Stimulated activated CD4-positive, alpha-beta T cell treated with anti-CD3 and anti-CD28 coated beads, Interleukin-4, amount 100 ng/mL, for 24 hours (primary cell): ENCODE data around the gene KIAA1671.

Experiments used
- DNase-seq: peaks from one replicate; pipeline ENCODE4 v3.0.0-alpha.2; 2020

Gene KIAA1671

GRCh38 chr22:24953384-24954113, 1.0 kb downstream of the KIAA1671 start:
- DNase-seq: no peak

DNA sequence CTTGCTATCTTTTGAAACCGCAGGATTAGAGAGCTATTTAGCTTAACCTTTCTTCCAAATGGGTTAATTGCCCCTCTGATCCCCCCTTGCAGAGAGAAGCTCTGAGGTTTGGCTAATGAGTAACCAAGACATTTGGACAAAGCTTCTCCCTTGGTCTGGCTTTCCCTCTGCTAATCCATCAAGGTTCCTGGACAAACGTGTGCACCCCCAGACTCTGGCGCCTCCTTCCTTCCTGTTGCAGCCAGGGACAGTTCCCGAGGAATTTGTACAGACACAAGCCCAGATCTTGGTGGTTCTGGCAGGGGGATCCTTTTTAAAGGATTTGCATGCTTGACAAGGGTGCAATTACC, 1.6 kb downstream of the KIAA1671 start:
- DNase-seq: no peak

DNA sequence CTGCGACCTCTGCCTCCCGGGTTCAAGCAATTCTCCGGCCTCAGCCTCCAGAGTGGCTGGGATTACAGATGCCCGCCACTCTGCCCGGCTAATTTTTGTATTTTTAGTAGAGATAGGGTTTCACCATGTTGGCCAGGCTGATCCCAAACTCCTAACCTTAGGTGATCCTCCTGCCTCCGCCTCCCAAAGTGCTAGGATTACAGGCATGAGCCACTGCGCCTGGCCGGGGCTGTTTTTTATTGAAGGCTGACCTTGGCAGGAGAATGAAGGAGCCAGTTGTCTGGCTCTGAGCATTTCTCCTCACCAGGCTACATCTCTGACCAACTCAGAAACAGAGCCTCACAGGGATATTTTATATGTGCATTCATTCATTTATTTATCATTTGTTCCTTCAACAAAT, 2.3 kb downstream of the KIAA1671 start:
- DNase-seq: no peak

- DNase-seq: no peak
Measured at GRCh38 chr22:24957043-24957442, 4.5 kb downstream of the KIAA1671 start.

- no peak for DNase-seq
Measured at GRCh38 chr22:24961217-24961844, 8.8 kb downstream of the KIAA1671 start.

DNA sequence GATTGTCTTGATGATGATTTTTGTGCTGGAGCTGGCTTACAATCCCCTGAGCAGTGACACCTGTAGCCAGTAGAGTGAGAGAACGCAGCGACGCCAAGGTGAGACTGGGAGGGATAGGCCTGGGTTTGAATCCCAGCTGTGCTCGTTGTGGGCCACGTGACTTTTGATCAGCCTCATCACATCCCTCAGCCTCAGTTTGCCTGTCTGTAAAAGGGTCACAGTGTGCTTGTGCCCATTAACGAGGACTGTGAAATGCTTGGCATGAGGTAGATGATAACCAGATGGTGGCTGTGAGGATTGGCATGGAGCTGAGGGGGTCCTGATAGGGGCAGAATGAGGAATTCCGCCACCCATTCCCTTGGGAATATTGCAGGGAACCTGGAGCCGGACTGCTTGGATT, 9.6 kb downstream of the KIAA1671 start:
- DNase-seq: no peak

GRCh38 chr22:24962835-24963234, 10.3 kb downstream of the KIAA1671 start:
- DNase-seq: no peak

GRCh38 chr22:24964441-24964840, 11.9 kb downstream of the KIAA1671 start:
- DNase-seq: no peak

DNA sequence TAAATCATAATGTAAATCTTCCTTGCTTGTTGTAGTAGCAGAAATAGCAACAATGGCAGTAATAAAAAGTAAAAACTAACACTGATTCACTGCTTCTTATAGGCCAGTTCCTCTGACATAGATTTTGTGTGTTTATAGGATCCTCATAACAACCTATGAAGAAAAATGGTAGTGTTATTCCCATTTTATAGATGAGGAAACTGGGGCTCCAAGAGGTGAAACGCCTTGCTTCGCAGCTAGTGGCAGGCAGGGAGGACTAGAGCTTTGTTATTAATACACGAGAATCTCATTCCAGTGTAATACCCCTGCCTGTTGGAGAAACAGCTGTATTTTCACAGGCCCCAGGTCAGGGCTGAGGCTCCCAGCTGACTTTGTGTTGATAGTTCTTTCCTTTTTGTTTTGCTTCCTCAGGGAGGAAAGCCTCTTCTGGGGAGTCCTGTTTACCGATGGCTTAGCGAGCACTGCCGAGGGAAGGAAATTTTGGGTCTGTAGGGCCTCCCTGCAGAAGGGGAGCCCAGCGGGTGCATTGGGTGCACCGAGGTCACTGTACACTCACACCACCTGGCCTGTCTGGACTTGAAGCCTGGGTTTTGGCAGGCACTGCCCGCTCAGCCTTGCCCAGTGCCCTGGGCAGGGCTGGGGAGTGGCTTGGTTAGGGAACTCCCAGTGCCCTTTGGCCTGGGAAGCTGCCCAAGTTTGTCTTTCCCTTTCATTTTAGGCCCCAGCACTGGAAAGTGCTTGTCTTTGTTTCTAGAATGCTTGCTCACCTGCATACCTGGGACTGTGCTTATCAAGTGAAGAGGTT, 13.5 kb downstream of the KIAA1671 start:
- no peak for DNase-seq

- no peak for DNase-seq
Measured at GRCh38 chr22:24968066-24968561, 15.6 kb downstream of the KIAA1671 start.

DNA sequence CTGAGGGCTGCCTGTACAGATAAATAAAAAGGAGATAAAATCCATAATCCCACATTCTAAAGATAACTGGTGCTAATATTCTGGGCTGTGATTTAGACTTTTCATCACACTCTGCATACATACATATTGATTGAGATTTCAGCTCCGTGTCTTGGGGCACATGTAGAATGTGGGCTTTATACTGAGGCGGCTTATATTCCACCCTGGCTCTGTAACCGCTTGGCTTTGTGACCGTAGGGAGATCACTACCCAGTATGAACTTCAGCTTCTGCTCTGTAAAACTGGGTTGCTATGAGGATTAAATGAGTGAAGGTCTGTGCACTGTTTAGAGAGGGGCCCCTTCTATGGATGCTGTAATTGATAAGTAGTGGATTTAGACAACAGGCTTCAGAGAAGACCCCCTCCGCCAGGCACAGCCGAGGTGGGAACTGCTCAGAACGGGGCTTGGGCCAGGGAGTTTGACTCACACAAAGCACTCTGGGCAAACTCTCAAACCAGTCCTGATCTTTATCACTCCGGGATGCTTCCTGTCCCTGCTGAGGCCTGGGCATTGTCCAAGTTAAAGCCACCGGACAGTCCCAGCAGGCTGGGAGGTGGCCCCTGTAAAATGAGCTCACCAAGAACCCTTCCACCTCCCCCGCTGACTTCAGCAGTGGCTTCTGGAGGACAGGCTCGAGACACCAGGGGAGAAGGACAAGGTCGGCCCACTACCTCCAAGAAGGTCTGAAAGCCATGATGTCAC, 17.2 kb downstream of the KIAA1671 start:
- no peak for DNase-seq

GRCh38 chr22:24972369-24972768, 19.9 kb downstream of the KIAA1671 start:
- no peak for DNase-seq

GRCh38 chr22:24973872-24974271, 21.4 kb downstream of the KIAA1671 start:
- no peak for DNase-seq

DNA sequence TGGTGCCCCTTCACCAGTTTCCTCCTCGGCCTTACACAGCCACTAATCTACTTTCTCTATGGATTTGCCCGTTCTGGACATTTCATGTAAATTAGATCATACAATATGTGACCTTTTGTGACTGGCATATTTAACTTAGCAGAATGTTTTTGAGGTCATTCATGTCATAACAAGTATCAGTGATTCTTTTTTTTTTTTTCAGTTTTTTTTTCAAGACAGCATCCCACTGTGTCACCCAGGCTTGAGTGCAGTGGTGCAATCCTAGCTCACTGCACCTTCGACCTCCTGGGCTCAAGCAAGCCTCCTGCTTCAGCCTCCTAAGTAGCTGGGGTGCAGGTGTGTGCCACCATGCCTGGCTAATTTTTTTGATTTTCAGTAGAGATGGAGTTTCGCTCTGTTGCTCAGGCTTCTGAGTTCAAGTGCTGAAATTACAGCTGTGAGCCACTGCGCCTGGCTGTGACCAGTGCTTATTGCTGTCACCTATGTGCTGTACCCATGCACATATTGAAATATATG, 22.7 kb downstream of the KIAA1671 start:
- DNase-seq: no peak

- no peak for DNase-seq
Measured at GRCh38 chr22:24975813-24976341, 23.4 kb downstream of the KIAA1671 start.

- DNase-seq: no peak
Measured at GRCh38 chr22:24976442-24977218, 24.1 kb downstream of the KIAA1671 start.

GRCh38 chr22:24977370-24978221, 25.1 kb downstream of the KIAA1671 start:
- no peak for DNase-seq

DNA sequence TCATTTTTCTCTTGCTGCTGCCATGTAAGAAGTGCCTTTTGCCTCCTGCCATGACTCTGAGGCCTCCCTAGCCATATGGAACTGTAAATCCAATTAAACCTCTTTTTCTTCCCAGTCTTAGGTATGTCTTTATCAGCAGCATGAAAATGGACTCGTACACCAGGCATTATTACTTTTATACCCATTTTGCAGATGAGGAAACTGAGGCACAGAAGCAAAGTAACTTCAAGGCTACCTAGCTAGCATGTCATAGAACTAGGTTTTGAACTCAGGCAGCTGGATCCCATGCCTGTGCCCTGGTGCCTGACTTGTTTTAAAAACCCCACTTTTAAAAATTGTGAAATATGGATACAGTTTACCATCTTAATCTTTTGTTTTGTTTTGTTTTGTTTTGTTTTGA, 25.8 kb downstream of the KIAA1671 start:
- DNase-seq: no peak

- DNase-seq: no peak
Measured at GRCh38 chr22:24981066-24981465, 28.6 kb downstream of the KIAA1671 start.

DNA sequence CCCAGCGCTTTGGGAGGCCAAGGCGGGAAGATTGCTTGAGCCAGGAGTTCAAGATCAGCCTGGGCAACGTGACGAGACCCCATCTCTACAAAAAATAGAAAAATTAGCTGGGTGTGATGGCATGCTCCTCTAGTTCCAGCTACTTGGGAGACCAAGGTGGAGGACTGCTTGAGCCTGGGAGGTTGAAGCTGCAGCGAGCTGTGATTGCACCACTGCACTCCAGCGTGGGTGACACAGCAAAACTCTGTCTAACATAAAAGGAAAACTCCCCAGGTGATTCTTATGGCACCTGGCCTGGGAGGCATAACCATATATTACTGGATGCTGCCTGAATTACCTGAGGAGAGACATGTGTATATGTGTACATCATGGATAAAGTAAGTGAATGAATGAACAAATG, 29.1 kb downstream of the KIAA1671 start:
- no peak for DNase-seq
